CD14-positive monocyte (primary cell): ENCODE measurements around the gene ZNF687. TPM values are rescaled to one million over a fixed set of nuclear protein-coding genes. Genes with fewer than 3 reads are reported as not detected.

Experiments used
- DNase-seq, 3 donors: peaks; one replicate each; pipeline ENCODE4 v3.0.0-alpha.2; 2011 to 2022
- H2AFZ ChIP-seq: 2 replicates; pipeline ENCODE4 v1.6.0; 2012; ENCODE audit warnings: mild to moderate bottlenecking, low read depth, low read length, inconsistent platforms; ENCODE audit not compliant: insufficient read depth, poor library complexity, severe bottlenecking
- H3K27ac ChIP-seq, 2 donors: 1 replicate in 1 of 2; 2 replicates in 1 of 2; pipeline ENCODE4 v1.5.1; 2012 to 2013; ENCODE audit warnings: low read length in 2 of 2, control low read depth in 1 of 2, inconsistent platforms in 1 of 2, low read depth in 1 of 2, mild to moderate bottlenecking in 1 of 2
- H3K27me3 ChIP-seq, 2 donors: one replicate each; pipeline versions ENCODE4 v1.6.0 to v1.6.1; 2011 to 2013; ENCODE audit warnings: low read length in 2 of 2; ENCODE audit not compliant: control insufficient read depth in 2 of 2, insufficient read depth in 2 of 2
- H3K36me3 ChIP-seq, 2 donors: replicated peaks in 1 of 2; 1 replicate in 1 of 2; 2 replicates in 1 of 2; pipeline versions ENCODE4 v1.5.1 to v1.6.1; 2012 to 2013; ENCODE audit warnings: low read length in 2 of 2, control low read depth in 1 of 2, inconsistent platforms in 1 of 2, mild to moderate bottlenecking in 1 of 2; ENCODE audit not compliant: insufficient read depth in 2 of 2, control insufficient read depth in 1 of 2
- H3K4me1 ChIP-seq, 2 donors: 1 replicate in 1 of 2; 2 replicates in 1 of 2; pipeline versions ENCODE4 v1.5.1 to v1.6.1; 2012 to 2013; ENCODE audit warnings: low read length in 2 of 2, control low read depth in 1 of 2, inconsistent platforms in 1 of 2, mild to moderate bottlenecking in 1 of 2, moderate library complexity in 1 of 2; ENCODE audit not compliant: insufficient read depth in 2 of 2, control insufficient read depth in 1 of 2
- H3K4me2 ChIP-seq: replicated peaks from 2 replicates; pipeline ENCODE3; 2012; ENCODE audit warnings: low read length, moderate library complexity, mild to moderate bottlenecking; ENCODE audit not compliant: poor library complexity, severe bottlenecking; ENCODE audit errors: extremely low read depth
- H3K4me3 ChIP-seq, 3 experiments: fragments of 200-600 bp in 1 of 3; sonication (generic) in 1 of 3; replicated peaks in 1 of 3; 1 replicate in 2 of 3; 2 replicates in 1 of 3; pipeline ENCODE4 v1.5.1; 2011 to 2013; ENCODE audit warnings: low read length in 3 of 3, mild to moderate bottlenecking in 3 of 3, control low read depth in 2 of 3, low read depth in 2 of 3, inconsistent platforms in 1 of 3, moderate library complexity in 1 of 3
- H3K79me2 ChIP-seq: 2 replicates; pipeline ENCODE4 v1.6.0; 2012; ENCODE audit warnings: mild to moderate bottlenecking, control low read depth, inconsistent platforms, low read length, moderate library complexity; ENCODE audit not compliant: insufficient read depth
- H3K9ac ChIP-seq: 2 replicates; pipeline ENCODE4 v1.6.0; 2017; ENCODE audit warnings: low read length, mild to moderate bottlenecking; ENCODE audit not compliant: insufficient read depth, poor library complexity, severe bottlenecking
- H3K9me3 ChIP-seq, 2 donors: replicated peaks in 1 of 2; 1 replicate in 1 of 2; 2 replicates in 1 of 2; pipeline versions ENCODE4 v1.5.1 to v1.6.1; 2012 to 2013; ENCODE audit warnings: low read length in 2 of 2, control low read depth in 1 of 2; ENCODE audit not compliant: control insufficient read depth in 1 of 2, insufficient read depth in 1 of 2
- H4K20me1 ChIP-seq: 2 replicates; pipeline ENCODE4 v1.6.0; 2012; ENCODE audit warnings: mild to moderate bottlenecking, low read length, control low read depth, moderate library complexity; ENCODE audit not compliant: insufficient read depth
- H3K27ac Mint-ChIP-seq, 7 donors: one replicate each; pipeline ENCODE4 v1.8.0; 2020; ENCODE audit warnings: mild to moderate bottlenecking in 7 of 7, mixed read lengths in 7 of 7, moderate library complexity in 6 of 7, inconsistent platforms in 2 of 7
- H3K27me3 Mint-ChIP-seq, 3 donors: one replicate each; pipeline ENCODE4 v1.8.0; 2021 to 2022; ENCODE audit warnings: low read depth in 3 of 3, mild to moderate bottlenecking in 3 of 3, mixed read lengths in 3 of 3, moderate library complexity in 3 of 3, inconsistent platforms in 1 of 3
- H3K36me3 Mint-ChIP-seq, 2 donors: one replicate each; pipeline ENCODE4 v1.8.0; 2020; ENCODE audit warnings: mixed read lengths in 2 of 2, inconsistent platforms in 1 of 2, mild to moderate bottlenecking in 1 of 2
- H3K4me1 Mint-ChIP-seq: one replicate; pipeline ENCODE4 v1.8.0; 2020; ENCODE audit warnings: mild to moderate bottlenecking, mixed read lengths
- H3K4me3 Mint-ChIP-seq, 2 donors: one replicate each; pipeline ENCODE4 v1.8.0; 2020; ENCODE audit warnings: mild to moderate bottlenecking in 2 of 2, mixed read lengths in 2 of 2, moderate library complexity in 1 of 2
- H3K9me3 Mint-ChIP-seq, 7 donors: one replicate each; pipeline ENCODE4 v1.8.0; 2020 to 2022; ENCODE audit warnings: mixed read lengths in 7 of 7, mild to moderate bottlenecking in 6 of 7, moderate library complexity in 6 of 7, inconsistent platforms in 2 of 7
- CTCF ChIP-seq: fragments of 200-600 bp; IDR thresholded peaks from one replicate; pipeline ENCODE4 v1.8.0; 2022; ENCODE audit warnings: antibody characterized with exemption, mild to moderate bottlenecking
- WGBS: methylation state at CpG from one replicate; pipeline ENCODE4 v1.1.5; 2013; ENCODE audit warnings: missing lambda C conversion rate; ENCODE audit not compliant: insufficient coverage; 5-methylcytosine and 5-hydroxymethylcytosine counted together
- intact Hi-C, 2 donors: fragments of 100-400 bp; cut with micrococcal nuclease; formaldehyde crosslinking; loops; one replicate each; pipeline versions ENCODE4 v1.15.0 to v1.15.1; 2023
- polyA plus RNA-seq, 3 donors: library from polyadenylated mRNA; depleted of rRNA in 1 of 3; unstranded in 2 of 3; stranded (reverse) in 1 of 3; fragments of 300-500 nt in 2 of 3; fragments of >200 nt in 1 of 3; fragmentation: Illumina TruSeq in 2 of 3; gene quantifications; 1 replicate in 2 of 3; 2 replicates in 1 of 3; pipeline ENCODE4 v1.2.3, GENCODE V29; 2012 to 2021

ZNF687 gene
- polyA plus RNA-seq, 3 donors, result 1.3 to 26.5 (median 1.8) TPM

- intact Hi-C loops, result no loop called here
- H4K20me1 ChIP-seq, result peaks cover 3% of the 10 kb centered on the region
- Mint-ChIP-seq H3K27ac (peak overlapping the region in 4 of 7 donors; percentile 17 to 86 (median 76)), H3K9me3 (no peaks in the 10 kb centered on the region), H3K4me3 (no peak overlapping the region), H3K27me3 (no peaks in the 10 kb centered on the region), H3K36me3 (peaks cover 80 to 97% of the 10 kb centered on the region in 2 donors), H3K4me1 (peaks cover 10% of the 10 kb centered on the region)
- 71% methylated on average over 1 of the region's 1 CpG for WGBS
- no peak overlapping the region for H3K4me2 ChIP-seq
- no peaks in the 10 kb centered on the region for H3K9me3 ChIP-seq
- no peaks in the 10 kb centered on the region for H3K79me2 ChIP-seq
- peaks cover 8 to 12% of the 10 kb centered on the region in 2 donors for H3K4me1 ChIP-seq
- H3K9ac ChIP-seq, result no peak overlapping the region
- H3K27me3 ChIP-seq, result no peaks in the 10 kb centered on the region
- peaks cover 92 to 99% of the 10 kb centered on the region in 2 donors for H3K36me3 ChIP-seq
- no peak overlapping the region for H2AFZ ChIP-seq
- TF ChIP-seq CTCF, result no peak
- no peak for DNase-seq
- no peak overlapping the region for H3K4me3 ChIP-seq
- peak overlapping the region in 1 of 2 donors; percentile 63 for H3K27ac ChIP-seq
These were observed 43.7 kb upstream of the ZNF687 start for GRCh38 chr1:151238467-151238739.

GRCh38 chr1:151242442-151242841 lies 39.7 kb upstream of the ZNF687 start:
- DNase-seq, result no peak
- intact Hi-C loops, result no loop called here
- no peak overlapping the region for H3K27ac ChIP-seq
- H3K27ac Mint-ChIP-seq, result peak overlapping the region in 1 of 7 donors; percentile 63
- H3K27me3 Mint-ChIP-seq, result no peaks in the 10 kb centered on the region
- no peak overlapping the region for H3K4me2 ChIP-seq
- peaks cover 92 to 99% of the 10 kb centered on the region in 2 donors for H3K36me3 ChIP-seq
- H3K4me1 Mint-ChIP-seq, result peaks cover 10% of the 10 kb centered on the region
- WGBS, result 100% methylated on average over 1 of the region's 2 CpGs
- no peak for TF ChIP-seq CTCF
- no peak overlapping the region for H3K9ac ChIP-seq
- no peaks in the 10 kb centered on the region for H3K79me2 ChIP-seq
- peaks cover 79 to 99% of the 10 kb centered on the region in 2 donors for H3K36me3 Mint-ChIP-seq
- no peak overlapping the region for H3K4me3 Mint-ChIP-seq
- no peak overlapping the region for H2AFZ ChIP-seq
- H3K9me3 ChIP-seq, result no peaks in the 10 kb centered on the region
- H4K20me1 ChIP-seq, result peaks cover 3% of the 10 kb centered on the region
- H3K4me1 ChIP-seq, result peaks cover 7 to 9% of the 10 kb centered on the region in 2 donors
- H3K4me3 ChIP-seq, result no peak overlapping the region
- H3K9me3 Mint-ChIP-seq, result peaks cover 0 to 2% (median 0%) of the 10 kb centered on the region in 7 donors
- no peaks in the 10 kb centered on the region for H3K27me3 ChIP-seq
